ENCODE results near the gene AMIGO3.

Gene AMIGO3

DNA sequence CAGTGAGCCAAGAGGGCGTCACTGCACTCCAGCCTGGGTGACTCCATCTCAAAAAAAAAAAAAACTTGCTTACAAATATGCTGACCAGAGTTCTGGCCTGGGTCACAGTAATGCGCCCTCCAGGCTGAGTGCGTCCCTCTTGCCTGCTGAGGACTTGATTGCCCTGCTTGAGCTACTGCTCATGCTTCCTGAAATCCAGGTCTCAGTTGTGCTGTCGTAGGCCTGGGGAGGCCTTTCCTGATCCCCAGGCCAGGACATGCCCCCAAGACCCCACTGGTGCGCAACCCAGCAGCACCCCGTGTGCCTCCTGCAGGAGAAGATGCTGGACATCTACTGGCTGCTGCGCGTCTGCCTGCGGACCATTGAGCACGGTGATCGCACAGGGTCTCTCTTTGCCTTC lies 7.3 kb downstream of the AMIGO3 start:
- DNase-seq (ENCODE audit: low read depth) = no peak
- H3K4me3 ChIP-seq (ENCODE audit: low read depth, low read length) = no peak overlapping the region

DNA sequence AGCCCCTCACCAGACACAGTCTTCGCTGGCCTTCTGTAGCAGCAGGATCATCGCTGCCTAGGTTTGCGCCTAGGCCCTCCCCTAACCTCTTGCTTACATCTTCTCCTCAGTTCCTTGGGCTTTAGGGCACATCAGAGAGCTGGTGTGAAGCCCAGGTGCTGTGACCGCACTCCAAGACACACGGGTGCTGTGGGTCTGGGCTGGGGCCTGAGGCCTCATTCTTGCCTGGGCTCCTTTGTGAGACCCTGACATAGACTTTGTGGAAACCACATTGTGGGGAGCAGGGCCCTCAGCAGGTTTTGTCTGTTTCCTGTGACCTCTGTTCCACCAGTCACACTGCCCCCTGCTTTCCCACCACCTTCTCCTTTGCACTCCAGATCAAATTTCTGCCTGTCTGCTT lies 8.0 kb downstream of the AMIGO3 start:
- H3K4me3 ChIP-seq (ENCODE audit: low read depth, low read length) = no peak overlapping the region
- TF ChIP-seq, protein P1, sequence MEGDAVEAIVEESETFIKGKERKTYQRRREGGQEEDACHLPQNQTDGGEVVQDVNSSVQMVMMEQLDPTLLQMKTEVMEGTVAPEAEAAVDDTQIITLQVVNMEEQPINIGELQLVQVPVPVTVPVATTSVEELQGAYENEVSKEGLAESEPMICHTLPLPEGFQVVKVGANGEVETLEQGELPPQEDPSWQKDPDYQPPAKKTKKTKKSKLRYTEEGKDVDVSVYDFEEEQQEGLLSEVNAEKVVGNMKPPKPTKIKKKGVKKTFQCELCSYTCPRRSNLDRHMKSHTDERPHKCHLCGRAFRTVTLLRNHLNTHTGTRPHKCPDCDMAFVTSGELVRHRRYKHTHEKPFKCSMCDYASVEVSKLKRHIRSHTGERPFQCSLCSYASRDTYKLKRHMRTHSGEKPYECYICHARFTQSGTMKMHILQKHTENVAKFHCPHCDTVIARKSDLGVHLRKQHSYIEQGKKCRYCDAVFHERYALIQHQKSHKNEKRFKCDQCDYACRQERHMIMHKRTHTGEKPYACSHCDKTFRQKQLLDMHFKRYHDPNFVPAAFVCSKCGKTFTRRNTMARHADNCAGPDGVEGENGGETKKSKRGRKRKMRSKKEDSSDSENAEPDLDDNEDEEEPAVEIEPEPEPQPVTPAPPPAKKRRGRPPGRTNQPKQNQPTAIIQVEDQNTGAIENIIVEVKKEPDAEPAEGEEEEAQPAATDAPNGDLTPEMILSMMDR (IDR thresholded peaks at IDR 0.05; ENCODE audit: low read depth, low read length, missing control alignments) = no peak
- DNase-seq (ENCODE audit: low read depth) = no peak

More for the DNA sequence above, 7.3 kb downstream of the AMIGO3 start:
- TF ChIP-seq, protein P1 (IDR thresholded peaks at IDR 0.05; ENCODE audit: low read depth, low read length, missing control alignments) = no peak

DNA sequence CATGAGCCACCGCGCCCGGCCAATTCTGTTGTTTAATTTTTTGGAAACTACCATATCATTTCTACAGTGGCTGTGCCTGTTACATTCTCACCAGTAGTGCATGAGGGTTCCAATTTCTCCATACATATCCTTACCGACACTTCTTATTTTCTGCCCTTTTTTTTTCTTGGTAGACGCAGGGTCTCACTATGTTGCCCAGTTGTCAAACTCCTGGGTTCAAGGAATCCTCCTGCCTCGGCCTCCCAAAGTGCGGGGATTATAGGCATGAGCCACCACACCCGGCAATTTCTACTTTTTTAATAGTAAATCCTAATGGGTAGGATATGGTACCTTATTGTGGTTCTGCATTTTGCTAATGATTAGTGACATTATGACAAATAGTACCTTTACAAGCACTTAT lies 9.6 kb downstream of the AMIGO3 start:
- no peak for DNase-seq (ENCODE audit: low read depth)
- no peak overlapping the region for H3K4me3 ChIP-seq (ENCODE audit: low read depth, low read length)
- TF ChIP-seq, protein P1 (IDR thresholded peaks at IDR 0.05; ENCODE audit: low read depth, low read length, missing control alignments) = no peak

DNA sequence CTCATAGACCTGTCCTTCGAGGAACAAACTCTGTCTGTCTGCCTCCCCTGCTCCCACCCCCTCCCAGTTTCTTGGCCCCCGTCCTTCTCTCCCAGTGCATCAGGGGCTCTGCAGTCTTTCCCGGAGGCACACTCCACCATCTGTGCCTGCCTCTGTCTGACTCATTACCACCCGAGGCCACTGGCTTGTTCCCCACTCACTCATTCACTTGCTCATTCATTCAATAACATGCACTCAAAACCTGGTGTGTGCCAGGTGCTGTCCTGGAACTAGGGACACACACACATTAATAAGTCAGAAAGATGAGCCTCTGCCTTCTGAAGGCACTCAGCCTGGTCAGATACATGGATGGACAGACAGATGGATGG lies 12.4 kb downstream of the AMIGO3 start:
- no peak for DNase-seq (ENCODE audit: low read depth)
- TF ChIP-seq, protein P1 (IDR thresholded peaks at IDR 0.05; ENCODE audit: low read depth, low read length, missing control alignments) = no peak
- no peak overlapping the region for H3K4me3 ChIP-seq (ENCODE audit: low read depth, low read length)

DNA sequence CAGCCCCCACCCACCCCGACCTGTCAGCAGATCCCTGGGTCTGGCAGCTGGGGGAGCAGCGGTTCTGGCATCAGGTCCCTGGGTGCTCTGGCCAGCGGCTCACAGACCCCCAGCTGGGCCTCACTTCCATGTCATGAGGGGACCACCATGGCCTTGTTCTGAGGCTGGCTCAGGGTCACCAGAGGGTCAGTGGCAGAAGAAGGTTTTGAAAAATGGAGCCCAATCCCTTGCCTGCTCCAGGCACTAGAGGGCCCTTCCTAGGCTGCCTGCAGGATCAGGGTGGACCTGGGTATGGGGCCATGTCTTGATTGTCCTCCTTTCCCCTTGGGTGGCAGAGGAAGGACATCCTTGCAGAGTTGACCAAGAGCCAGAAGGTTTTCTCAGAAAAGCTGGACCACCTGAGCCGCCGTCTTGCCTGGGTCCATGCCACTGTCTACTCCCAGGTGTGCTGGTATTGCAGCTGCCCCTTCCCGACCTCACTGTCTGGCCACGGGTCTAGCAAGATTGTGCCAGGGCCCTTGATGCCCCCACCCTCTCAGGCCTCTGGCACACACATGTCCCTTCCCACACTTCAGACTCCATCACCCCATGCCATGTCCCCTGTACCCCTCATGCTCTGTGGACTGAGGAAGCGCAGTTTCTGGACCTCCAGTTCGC lies 12.9 kb downstream of the AMIGO3 start:
- TF ChIP-seq, protein P1 (IDR thresholded peaks at IDR 0.05; ENCODE audit: low read depth, low read length, missing control alignments) = no peak
- DNase-seq (ENCODE audit: low read depth) = no peak
- no peak overlapping the region for H3K4me3 ChIP-seq (ENCODE audit: low read depth, low read length)

DNA sequence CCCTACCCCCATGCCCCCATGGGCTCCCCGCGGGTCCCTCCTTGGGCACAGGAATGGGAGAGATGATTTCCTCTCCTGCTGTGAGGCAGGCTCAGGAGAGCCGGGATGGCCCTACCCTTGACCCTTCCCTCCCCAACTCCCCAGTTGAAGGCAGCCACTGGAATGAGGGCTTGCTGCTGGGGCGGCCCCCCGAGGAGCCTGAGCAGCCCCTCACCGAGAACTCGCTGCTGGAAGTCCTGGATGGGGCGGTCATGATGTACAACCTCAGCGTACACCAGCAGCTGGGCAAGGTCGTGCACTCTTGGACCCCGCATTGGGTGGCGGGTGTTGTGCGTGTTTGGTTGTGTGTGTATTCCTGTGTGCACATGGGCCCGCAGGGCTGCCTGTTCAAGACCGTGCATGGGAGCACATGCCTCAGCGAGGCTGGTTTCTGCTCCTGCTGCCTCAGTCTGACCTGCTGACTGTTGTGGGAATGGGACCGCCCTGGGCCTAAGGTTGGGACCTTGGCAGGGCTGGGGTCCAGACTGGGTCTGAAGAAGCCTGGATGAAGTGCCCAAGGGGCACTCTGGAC lies 14.0 kb downstream of the AMIGO3 start:
- no peak overlapping the region for H3K4me3 ChIP-seq (ENCODE audit: low read depth, low read length)
- TF ChIP-seq, protein P1 (IDR thresholded peaks at IDR 0.05; ENCODE audit: low read depth, low read length, missing control alignments) = no peak
- DNase-seq (ENCODE audit: low read depth) = no peak

DNA sequence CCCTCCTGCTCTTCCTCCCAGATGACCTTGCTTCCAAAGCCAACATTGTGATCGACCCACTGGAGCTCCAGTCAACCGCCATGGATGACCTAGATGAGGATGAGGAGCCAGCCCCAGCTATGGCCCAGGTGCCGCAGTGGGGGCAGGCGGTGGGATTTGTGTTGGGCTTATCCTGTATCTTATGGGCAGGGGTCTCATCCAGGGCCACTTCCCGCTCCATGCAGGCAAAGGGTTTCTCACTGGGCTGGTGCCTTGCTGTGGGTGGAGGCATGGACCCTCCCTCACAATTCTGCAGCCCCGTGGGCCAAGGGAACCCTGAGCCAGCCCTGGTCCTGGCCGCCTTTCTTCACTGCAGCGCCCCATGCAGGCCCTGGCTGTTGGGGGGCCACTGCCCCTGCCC lies 14.9 kb downstream of the AMIGO3 start:
- no peak overlapping the region for H3K4me3 ChIP-seq (ENCODE audit: low read depth, low read length)
- TF ChIP-seq, protein P1 (IDR thresholded peaks at IDR 0.05; ENCODE audit: low read depth, low read length, missing control alignments) = no peak
- no peak for DNase-seq (ENCODE audit: low read depth)

Data from GM12864 (cell line).